Neuronal stem cell (in vitro differentiated cells): Measurements from ENCODE around the gene CSHL1.

Experiments
- DNase-seq: peaks from one replicate; pipeline ENCODE4 v3.0.0-alpha.2; 2013; ENCODE audit warnings: low spot score
- H2AFZ ChIP-seq: one replicate; pipeline ENCODE4 v1.6.1; 2013; ENCODE audit warnings: mild to moderate bottlenecking, low read length, inconsistent platforms
- H2AK5ac ChIP-seq: 2 replicates; pipeline ENCODE4 v1.6.1; 2013; ENCODE audit warnings: low read depth, mild to moderate bottlenecking, inconsistent platforms, low read length, moderate library complexity, mixed read lengths
- H2BK120ac ChIP-seq: 2 replicates; pipeline ENCODE4 v1.6.1; 2013; ENCODE audit warnings: low read depth, mild to moderate bottlenecking, inconsistent platforms, low read length, moderate library complexity, mixed read lengths
- H2BK12ac ChIP-seq: one replicate; pipeline ENCODE4 v1.6.1; 2013; ENCODE audit warnings: low read length, inconsistent platforms
- H2BK15ac ChIP-seq: 2 replicates; pipeline ENCODE4 v1.6.1; 2013; ENCODE audit warnings: mild to moderate bottlenecking, low read length, inconsistent platforms, mixed read lengths
- H2BK5ac ChIP-seq: one replicate; pipeline ENCODE4 v1.6.1; 2013; ENCODE audit warnings: inconsistent platforms, mild to moderate bottlenecking, low read length, moderate library complexity
- H3K14ac ChIP-seq: one replicate; pipeline ENCODE4 v1.6.1; 2013; ENCODE audit warnings: low read length, inconsistent platforms
- H3K18ac ChIP-seq: 2 replicates; pipeline ENCODE4 v1.6.1; 2013; ENCODE audit warnings: low read length, inconsistent platforms
- H3K23ac ChIP-seq: 2 replicates; pipeline ENCODE4 v1.6.1; 2013; ENCODE audit warnings: low read depth, mild to moderate bottlenecking, mixed read lengths, low read length, inconsistent platforms; ENCODE audit not compliant: poor library complexity
- H3K27ac ChIP-seq: replicated peaks from 3 replicates; pipeline ENCODE4 v1.5.1; 2013; ENCODE audit warnings: low read length, inconsistent platforms
- H3K27me3 ChIP-seq, 3 experiments: 2 replicates each; pipeline ENCODE4 v1.6.1; 2013; ENCODE audit warnings: low read length in 3 of 3, mild to moderate bottlenecking in 2 of 3, inconsistent platforms in 1 of 3, low read depth in 1 of 3, mixed read lengths in 1 of 3, moderate library complexity in 1 of 3; ENCODE audit not compliant: control insufficient read depth in 3 of 3, insufficient read depth in 3 of 3
- H3K36me3 ChIP-seq, 2 donors: replicated peaks in 1 of 2; 2 replicates each; pipeline ENCODE4 v1.6.1; 2013; ENCODE audit warnings: low read length in 2 of 2; ENCODE audit not compliant: control insufficient read depth in 2 of 2, insufficient read depth in 2 of 2
- H3K4ac ChIP-seq: 2 replicates; pipeline ENCODE4 v1.6.1; 2013; ENCODE audit warnings: inconsistent platforms, mild to moderate bottlenecking, low read length, moderate library complexity
- H3K4me1 ChIP-seq, 2 donors: 1 replicate in 1 of 2; 2 replicates in 1 of 2; pipeline ENCODE4 v1.6.1; 2013; ENCODE audit warnings: low read length in 2 of 2, low read depth in 1 of 2; ENCODE audit not compliant: control insufficient read depth in 2 of 2, insufficient read depth in 1 of 2
- H3K4me2 ChIP-seq: one replicate; pipeline ENCODE4 v1.6.1; 2013; ENCODE audit warnings: mild to moderate bottlenecking, low read length, inconsistent platforms; ENCODE audit not compliant: insufficient read depth, poor library complexity, severe bottlenecking
- H3K4me3 ChIP-seq, 2 donors: 2 replicates each; pipeline ENCODE4 v1.5.1; 2013; ENCODE audit warnings: low read length in 2 of 2, mild to moderate bottlenecking in 2 of 2, inconsistent platforms in 1 of 2, moderate library complexity in 1 of 2
- H3K79me1 ChIP-seq: one replicate; pipeline ENCODE4 v1.6.1; 2013; ENCODE audit warnings: low read depth, mild to moderate bottlenecking, inconsistent platforms, low read length, moderate library complexity
- H3K9ac ChIP-seq: one replicate; pipeline ENCODE4 v1.6.1; 2013; ENCODE audit warnings: mild to moderate bottlenecking, low read depth, low read length, inconsistent platforms; ENCODE audit not compliant: poor library complexity
- H3K9me3 ChIP-seq, 2 donors: replicated peaks in 1 of 2; 2 replicates each; pipeline versions ENCODE3 to v1.6.1; 2013; ENCODE audit warnings: low read length in 2 of 2, mild to moderate bottlenecking in 2 of 2, inconsistent platforms in 1 of 2, low read depth in 1 of 2, mixed read lengths in 1 of 2, moderate library complexity in 1 of 2; ENCODE audit not compliant: control insufficient read depth in 2 of 2, insufficient read depth in 1 of 2
- H4K8ac ChIP-seq: one replicate; pipeline ENCODE4 v1.6.1; 2013; ENCODE audit warnings: low read depth, mild to moderate bottlenecking, inconsistent platforms, low read length, moderate library complexity
- H4K91ac ChIP-seq: one replicate; pipeline ENCODE4 v1.6.1; 2013; ENCODE audit warnings: low read length, low read depth, mild to moderate bottlenecking, inconsistent platforms; ENCODE audit not compliant: poor library complexity
- WGBS, 2 donors: extraction: QIAGEN DNeasy Blood & Tissue Kit; methylation state at CpG; one replicate each; pipeline ENCODE4 v1.1.7; 2013; ENCODE audit warnings: missing lambda C conversion rate in 2 of 2, mixed read lengths in 1 of 2; ENCODE audit not compliant: insufficient read length in 2 of 2, insufficient replicate concordance in 1 of 2; ENCODE audit errors: extremely low coverage in 2 of 2; 5-methylcytosine and 5-hydroxymethylcytosine counted together

Gene CSHL1

DNA sequence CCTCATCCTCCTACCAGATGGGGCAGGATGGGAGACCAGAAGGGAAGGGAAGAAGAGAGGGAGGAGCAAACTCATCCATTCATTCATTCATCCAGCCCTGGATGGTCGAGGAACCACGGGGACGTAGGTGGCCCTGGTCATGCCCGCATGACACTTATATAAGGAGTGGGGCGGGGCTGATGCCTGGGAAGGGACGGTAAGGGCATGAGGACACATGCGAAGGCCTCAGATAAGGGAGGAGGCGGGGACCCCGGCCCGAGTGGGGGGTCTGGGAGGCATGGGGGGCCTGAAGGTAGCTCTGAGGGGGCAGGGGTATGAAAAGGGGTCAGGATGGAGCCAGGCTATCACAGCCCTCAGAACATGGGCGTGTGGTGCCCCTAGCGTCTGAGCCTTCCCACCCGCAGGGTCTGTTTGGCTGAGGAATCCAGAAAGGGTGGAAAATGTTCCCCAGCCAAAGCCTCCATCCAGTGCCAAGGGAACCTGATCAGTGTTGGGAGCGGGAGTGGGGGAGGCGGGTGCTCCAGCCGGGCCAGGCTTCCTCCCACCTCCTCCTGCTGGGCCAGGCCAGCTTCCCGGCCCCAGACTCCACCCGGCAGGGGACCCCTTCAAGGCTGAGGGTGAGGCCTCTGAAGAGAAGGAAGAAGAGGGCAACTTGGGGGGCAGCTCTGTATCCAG is 38.7 kb upstream of the CSHL1 start:
- Histone ChIP-seq H3K4me2 (no peak overlapping the region), H2AK5ac (peak overlapping the region; percentile 7), H2AFZ (no peak overlapping the region), H3K18ac (peak overlapping the region; percentile 27), H3K14ac (no peak overlapping the region), H3K4me1 (peaks cover 0 to 2% of the 10 kb centered on the region in 2 donors), H2BK5ac (no peak overlapping the region), H2BK15ac (peak overlapping the region; percentile 75), H2BK12ac (no peak overlapping the region), H3K79me1 (no peaks in the 10 kb centered on the region), H3K27ac (no peak overlapping the region), H2BK120ac (no peak overlapping the region), H4K91ac (no peak overlapping the region), H4K8ac (no peak overlapping the region), H3K9ac (no peak overlapping the region), H3K9me3 (peaks cover 0 to 1% of the 10 kb centered on the region in 2 donors), H3K23ac (no peak overlapping the region), H3K36me3 (no peaks in the 10 kb centered on the region), H3K27me3 (peaks cover 0 to 5% (median 0%) of the 10 kb centered on the region in 3 experiments), H3K4ac (no peak overlapping the region), H3K4me3 (no peak overlapping the region)
- WGBS, 2 donors = no CpG with 5 or more reads among the region's 18 CpGs
- DNase-seq = no peak

DNA sequence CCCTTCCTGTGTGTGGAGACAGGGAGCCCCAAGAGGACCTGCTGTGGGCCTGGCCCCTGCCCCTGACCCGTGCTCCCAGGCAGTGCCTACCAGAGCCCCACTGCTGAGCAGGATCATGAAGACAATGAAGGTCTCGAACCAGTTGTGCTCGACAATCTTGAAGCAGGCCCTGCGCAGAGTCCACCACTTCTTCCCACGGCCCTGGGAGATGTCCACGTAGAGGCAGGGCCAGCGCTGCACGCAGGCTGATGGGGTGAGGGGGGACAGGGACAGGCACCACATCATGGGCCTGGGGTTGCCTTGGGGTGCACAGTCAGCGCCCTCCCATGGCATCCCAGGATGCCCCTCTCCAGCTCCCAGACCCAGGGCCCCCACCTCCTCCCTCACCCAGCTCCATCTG is 37.5 kb upstream of the CSHL1 start:
- H2AK5ac ChIP-seq = peak overlapping the region; percentile 70
- no CpG with 5 or more reads among the region's 9 CpGs for WGBS, 2 donors
- DNase-seq = no peak

DNA sequence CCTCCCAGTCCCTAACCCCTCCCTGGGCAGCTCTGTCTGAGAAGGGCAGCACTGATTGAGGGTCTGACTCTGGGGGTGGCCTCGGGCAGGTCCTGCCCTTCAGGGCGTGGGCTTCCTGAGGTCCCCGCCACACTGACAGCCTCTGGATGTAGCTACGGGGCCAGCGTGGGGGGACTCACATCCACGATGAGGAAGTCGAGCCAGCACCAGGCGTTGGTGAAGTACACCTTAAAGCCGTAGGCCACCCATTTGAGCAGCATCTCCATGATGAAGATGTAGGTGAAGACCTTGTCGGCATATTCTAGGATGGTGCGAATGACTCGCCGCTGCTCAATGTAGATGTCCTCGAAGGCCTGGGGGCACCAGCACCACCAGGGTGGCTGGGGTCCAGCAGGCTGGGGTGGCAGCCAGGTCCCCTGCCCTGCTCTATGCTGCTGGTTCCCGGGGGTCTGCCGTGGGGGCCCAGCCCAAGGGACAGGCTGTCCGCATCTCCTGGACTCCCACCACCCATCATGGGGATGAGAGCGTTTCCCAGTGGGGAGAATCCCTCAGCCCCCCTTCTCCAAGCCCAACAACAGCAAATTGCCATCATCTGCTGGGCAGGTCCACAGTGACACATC is 36.8 kb upstream of the CSHL1 start:
- Histone ChIP-seq H2AK5ac (peak overlapping the region; percentile 75), H3K4me2 (no peak overlapping the region), H2BK15ac (peak overlapping the region; percentile 37), H3K79me1 (peaks cover 2% of the 10 kb centered on the region), H3K23ac (no peak overlapping the region), H4K8ac (no peak overlapping the region), H3K36me3 (peaks cover 0 to under 1% of the 10 kb centered on the region in 2 donors), H4K91ac (no peak overlapping the region), H3K9me3 (peaks cover 0 to 3% of the 10 kb centered on the region in 2 donors), H3K18ac (peak overlapping the region; percentile 57), H3K4me1 (peaks cover 0 to 2% of the 10 kb centered on the region in 2 donors), H3K4me3 (no peak overlapping the region), H3K9ac (no peak overlapping the region), H3K14ac (peak overlapping the region; percentile 89), H2AFZ (no peak overlapping the region), H2BK12ac (peak overlapping the region; percentile 1), H3K27ac (no peak overlapping the region), H2BK5ac (peak overlapping the region; percentile 66), H3K27me3 (peaks cover 0 to 5% (median 0%) of the 10 kb centered on the region in 3 experiments), H2BK120ac (no peak overlapping the region), H3K4ac (no peak overlapping the region)
- no peak for DNase-seq
- WGBS, 2 donors = no CpG with 5 or more reads among the region's 18 CpGs

More for the DNA sequence above, 37.5 kb upstream of the CSHL1 start:
- Histone ChIP-seq H3K4me1 (peaks cover 0 to 2% of the 10 kb centered on the region in 2 donors), H3K36me3 (no peaks in the 10 kb centered on the region), H2BK15ac (no peak overlapping the region), H3K27me3 (peaks cover 0 to 5% (median 0%) of the 10 kb centered on the region in 3 experiments), H3K23ac (peak overlapping the region; percentile 80), H4K91ac (peak overlapping the region; percentile 43), H3K4me3 (no peak overlapping the region), H3K9ac (peak overlapping the region; percentile 30), H2AFZ (no peak overlapping the region), H3K9me3 (peaks cover 0 to 1% of the 10 kb centered on the region in 2 donors), H3K4me2 (no peak overlapping the region), H3K4ac (peak overlapping the region; percentile 93), H2BK120ac (no peak overlapping the region), H3K79me1 (no peaks in the 10 kb centered on the region), H3K18ac (peak overlapping the region; percentile 85), H3K27ac (no peak overlapping the region), H2BK5ac (no peak overlapping the region), H3K14ac (peak overlapping the region; percentile 90), H2BK12ac (no peak overlapping the region), H4K8ac (no peak overlapping the region)
